ENCODE results near the gene ACAN.

ACAN gene

DNA sequence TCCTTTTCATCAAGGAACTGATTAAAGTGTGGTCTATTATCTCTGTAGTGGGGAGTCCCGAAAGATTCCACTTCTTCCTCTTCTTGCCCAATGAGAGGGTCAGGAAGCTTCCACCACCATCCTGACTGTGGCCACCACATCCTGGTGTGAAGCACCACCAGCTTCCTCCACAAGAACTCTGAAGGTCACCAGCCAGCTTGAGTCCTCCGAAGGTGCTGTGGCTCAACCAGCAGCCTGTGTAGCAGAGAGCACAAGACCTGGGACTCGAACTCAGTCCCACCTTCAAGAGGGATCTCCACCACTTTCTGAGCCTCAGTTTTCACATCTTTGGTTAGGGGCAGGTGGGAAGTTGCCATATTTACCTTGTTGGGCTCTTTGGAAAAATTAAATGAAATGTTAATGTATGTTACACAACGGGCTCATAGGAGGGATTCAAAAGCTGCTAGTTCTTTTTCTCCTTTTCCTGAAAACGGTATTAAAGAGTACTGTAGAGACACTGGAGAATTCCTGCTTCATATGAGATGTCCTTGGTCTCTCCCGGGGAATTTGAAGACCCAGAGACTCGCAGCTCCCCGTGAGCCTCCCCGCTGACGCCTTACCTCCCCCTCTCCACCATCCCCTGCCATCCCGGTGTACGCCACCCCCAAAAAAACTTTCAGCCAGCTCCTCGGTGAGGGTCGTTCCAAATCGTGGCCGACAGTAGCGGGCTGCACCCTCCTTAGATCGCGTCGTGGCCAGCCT is 816 bp upstream of the ACAN start:
- DNase-seq (ENCODE audit: low spot score), result no peak

DNA sequence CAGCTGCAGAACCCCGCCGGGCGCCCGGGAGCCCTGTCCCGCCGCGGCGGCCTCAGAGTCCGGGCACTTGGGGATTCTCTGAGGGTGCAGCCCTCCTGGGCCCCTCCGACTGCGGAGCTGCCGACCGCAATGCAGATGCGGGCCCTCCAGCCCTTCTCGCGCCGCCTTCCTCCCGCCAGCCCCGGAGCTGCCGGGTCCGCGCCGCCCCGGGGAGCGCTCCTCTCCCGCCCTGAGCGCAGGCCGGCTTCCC is 320 bp upstream of the ACAN start:
- no peak for DNase-seq (ENCODE audit: low spot score)

- no peak for DNase-seq (ENCODE audit: low spot score)
Measured at GRCh38 chr15:88803920-88804247, 648 bp downstream of the ACAN start.

- no peak for DNase-seq (ENCODE audit: low spot score)
Measured at GRCh38 chr15:88804257-88804656, 1.0 kb downstream of the ACAN start.

- no peak for DNase-seq (ENCODE audit: low spot score)
Measured at GRCh38 chr15:88805031-88805780, 2.0 kb downstream of the ACAN start.

GRCh38 chr15:88810446-88810845 is 7.2 kb downstream of the ACAN start:
- no peak for DNase-seq (ENCODE audit: low spot score)

- DNase-seq (ENCODE audit: low spot score), result no peak
Measured at GRCh38 chr15:88812133-88812532, 8.9 kb downstream of the ACAN start.

DNA sequence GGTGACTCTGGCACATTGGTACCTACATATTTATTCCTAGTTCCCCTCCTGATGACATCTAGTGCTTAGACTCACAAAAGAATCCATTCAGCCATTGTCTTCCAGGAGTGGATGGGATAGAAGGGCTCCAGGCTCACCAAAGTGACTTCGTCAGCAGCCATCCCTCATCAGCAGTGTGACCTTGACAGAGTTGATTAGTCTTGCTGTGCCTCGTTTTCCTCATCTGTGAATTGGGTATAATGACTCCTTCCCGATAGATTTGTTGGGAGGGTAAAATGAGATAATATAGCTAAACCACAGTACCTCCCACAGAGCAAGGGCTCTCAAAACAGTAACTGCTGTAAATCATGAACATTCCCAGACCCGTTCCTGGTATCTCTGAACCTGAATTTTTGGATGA is 10.7 kb downstream of the ACAN start:
- no peak for DNase-seq (ENCODE audit: low spot score)

DNA sequence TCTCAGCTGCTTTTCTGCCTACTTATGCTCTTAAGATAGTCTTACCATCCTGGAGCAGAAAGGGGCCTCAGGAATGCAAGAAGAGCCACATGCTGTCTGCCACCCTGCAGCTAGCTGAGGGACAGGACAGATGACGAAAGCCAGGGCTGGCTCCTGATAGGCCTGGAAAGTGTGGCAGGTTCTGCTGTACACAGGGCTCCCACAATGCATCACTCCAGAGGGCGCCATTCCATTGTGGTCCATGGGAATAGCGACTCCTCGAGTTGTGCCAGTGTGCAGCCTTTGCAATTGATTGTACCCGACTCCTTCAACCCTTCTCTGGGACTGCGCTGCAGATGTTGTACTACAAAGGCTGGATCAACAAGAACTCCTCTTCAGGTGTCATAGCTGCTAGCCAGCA is 11.2 kb downstream of the ACAN start:
- no peak for DNase-seq (ENCODE audit: low spot score)

DNA sequence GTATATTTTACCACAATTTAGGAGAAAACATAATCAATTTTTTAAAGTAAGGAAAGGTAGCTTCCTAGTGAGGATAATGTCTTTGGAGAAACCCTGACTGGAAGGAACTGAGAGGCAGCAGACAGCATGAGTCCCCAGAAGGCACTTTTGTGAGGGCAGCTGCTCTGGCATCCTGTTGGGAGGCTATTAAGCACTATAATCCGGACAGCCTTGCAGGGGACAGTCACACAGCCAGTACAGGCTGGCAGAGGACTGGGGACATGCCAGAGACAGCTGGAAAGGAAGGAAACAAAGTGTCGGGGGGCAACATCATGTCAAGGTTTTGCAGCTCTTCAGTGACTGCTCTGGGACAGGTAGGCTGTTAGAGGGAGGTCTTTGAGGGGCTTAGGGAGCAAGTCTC is 15.7 kb downstream of the ACAN start:
- DNase-seq (ENCODE audit: low spot score), result no peak

GRCh38 chr15:88821993-88822392 is 18.8 kb downstream of the ACAN start:
- no peak for DNase-seq (ENCODE audit: low spot score)

DNA sequence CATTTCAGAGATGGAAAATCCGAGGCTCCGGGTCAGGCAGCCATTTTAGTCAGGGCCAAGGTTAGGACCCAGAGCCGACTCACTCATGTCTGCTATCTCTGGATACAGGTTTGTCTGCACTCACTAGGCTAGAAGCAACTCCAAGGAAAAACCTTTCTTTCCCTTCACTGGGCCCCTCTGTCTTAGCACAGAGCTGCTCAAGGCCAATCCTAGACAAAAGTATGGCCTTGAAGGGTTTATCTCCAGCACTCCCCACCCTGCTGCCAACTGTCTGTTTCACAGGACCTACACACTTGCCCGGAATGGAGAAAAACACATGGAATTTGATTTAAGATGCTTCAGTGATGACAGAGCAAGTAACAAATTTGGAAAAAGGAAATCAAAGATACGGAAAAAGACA is 25.6 kb downstream of the ACAN start:
- no peak for DNase-seq (ENCODE audit: low spot score)

DNA sequence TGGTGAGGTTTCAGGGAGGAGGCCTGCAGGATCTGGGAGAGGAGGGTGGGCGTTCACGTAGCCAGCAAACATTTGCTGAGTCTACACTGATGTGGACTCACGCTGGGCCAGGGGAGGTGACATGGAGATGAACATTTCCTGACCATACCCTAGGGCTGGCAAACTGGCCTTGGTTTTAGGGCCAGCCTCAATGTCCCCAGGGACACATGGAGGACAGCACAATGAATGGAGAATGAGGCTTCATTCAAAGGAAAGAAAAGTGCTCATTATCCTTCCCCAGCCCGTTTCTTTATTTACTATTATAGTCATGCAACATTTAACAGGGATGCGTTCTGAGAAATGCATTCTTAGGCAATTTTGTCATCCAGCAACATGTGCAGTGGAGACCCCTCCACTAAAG is 26.8 kb downstream of the ACAN start:
- DNase-seq (ENCODE audit: low spot score), result no peak

- DNase-seq (ENCODE audit: low spot score), result no peak
Measured at GRCh38 chr15:88832820-88833730, 29.8 kb downstream of the ACAN start.

GRCh38 chr15:88833731-88834100 is 30.5 kb downstream of the ACAN start:
- no peak for DNase-seq (ENCODE audit: low spot score)

- no peak for DNase-seq (ENCODE audit: low spot score)
Measured at GRCh38 chr15:88834211-88834812, 31.1 kb downstream of the ACAN start.

DNA sequence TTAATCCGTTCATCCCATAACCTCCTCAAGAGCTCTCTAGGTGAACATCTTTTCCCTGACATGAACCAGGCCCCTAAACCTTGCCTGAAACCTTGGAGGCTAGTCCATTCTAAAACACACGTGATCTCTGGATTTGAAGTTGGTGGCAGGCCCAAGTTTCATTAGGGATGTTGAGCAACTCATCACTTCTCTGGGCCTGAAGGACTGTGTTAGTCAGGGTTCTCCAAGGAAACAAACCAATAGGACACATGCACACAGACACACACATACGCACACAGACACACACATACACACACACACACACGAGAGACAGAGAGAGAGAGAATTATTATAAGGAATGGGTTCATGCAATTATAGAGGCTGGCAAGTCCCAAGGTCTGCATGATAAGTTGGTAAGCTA is 31.9 kb downstream of the ACAN start:
- DNase-seq (ENCODE audit: low spot score), result no peak

DNA sequence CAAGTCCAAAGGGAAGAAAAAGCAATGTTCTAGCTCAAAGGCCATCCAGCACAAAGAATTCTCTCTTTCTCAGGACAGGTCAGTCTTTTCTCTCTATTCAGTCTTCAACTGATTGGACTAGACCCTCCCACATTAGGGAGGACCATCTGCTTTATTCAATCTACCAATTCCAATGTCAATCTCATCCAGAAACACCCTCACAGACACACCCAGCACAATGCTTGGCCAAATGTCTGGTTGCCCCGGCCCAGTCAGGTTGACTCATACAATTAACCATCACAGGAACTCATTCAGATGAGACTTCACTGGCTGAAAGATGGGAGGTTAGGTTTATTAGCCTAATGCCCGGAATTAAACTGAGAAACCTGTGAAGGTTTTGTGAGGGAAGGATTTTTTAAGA is 32.4 kb downstream of the ACAN start:
- no peak for DNase-seq (ENCODE audit: low spot score)

DNA sequence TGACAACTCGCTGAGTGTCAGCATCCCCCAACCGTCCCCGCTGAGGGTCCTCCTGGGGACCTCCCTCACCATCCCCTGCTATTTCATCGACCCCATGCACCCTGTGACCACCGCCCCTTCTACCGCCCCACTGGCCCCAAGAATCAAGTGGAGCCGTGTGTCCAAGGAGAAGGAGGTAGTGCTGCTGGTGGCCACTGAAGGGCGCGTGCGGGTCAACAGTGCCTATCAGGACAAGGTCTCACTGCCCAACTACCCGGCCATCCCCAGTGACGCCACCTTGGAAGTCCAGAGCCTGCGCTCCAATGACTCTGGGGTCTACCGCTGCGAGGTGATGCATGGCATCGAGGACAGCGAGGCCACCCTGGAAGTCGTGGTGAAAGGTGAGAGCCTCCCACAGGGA is 35.4 kb downstream of the ACAN start:
- DNase-seq (ENCODE audit: low spot score), result no peak

DNA sequence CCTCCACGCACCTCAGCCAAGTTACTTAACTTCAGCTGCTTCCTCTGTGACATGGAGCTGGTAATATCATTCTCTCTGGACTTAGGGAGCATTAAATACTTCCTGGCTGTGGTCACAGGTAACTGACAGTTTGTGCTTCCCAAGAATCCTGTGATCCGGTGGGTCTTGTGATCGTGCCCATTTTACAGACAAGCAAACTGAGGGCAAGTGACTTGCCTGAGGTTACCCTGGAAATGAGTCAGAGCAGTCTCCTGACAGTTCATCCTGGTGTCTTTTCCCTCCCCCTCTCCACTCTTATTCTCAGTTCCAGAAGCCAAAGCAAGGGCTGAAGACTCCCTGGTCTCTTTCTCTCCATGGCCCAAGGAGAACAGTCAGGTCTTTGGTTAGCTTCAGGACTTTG is 35.9 kb downstream of the ACAN start:
- no peak for DNase-seq (ENCODE audit: low spot score)

- no peak for DNase-seq (ENCODE audit: low spot score)
Measured at GRCh38 chr15:88839961-88840360, 36.7 kb downstream of the ACAN start.

GRCh38 chr15:88841236-88841635 is 38.0 kb downstream of the ACAN start:
- DNase-seq (ENCODE audit: low spot score), result no peak

- no peak for DNase-seq (ENCODE audit: low spot score)
Measured at GRCh38 chr15:88842156-88842555, 38.9 kb downstream of the ACAN start.

All from SW480 (cell line).